ENCODE measurements around the gene SIK2. TPM values are rescaled to one million over a fixed set of nuclear protein-coding genes. Genes with fewer than 3 reads are reported as not detected.

Gene SIK2
- total RNA-seq, 1 experiment from 2014 or later, result 13.9 TPM

GRCh38 chr11:111700162-111700561 is 97.9 kb downstream of the SIK2 start:
- Mint-ChIP-seq H3K36me3 (ENCODE audit: insufficient read depth, unreplicated experiment) (peaks cover 6% of the 10 kb centered on the region), H3K9me3 (ENCODE audit: low read depth, unreplicated experiment) (no peaks in the 10 kb centered on the region), H3K27ac (ENCODE audit: unreplicated experiment) (no peak overlapping the region), H3K4me1 (ENCODE audit: low read depth, unreplicated experiment) (peaks cover 15% of the 10 kb centered on the region), H3K27me3 (ENCODE audit: unreplicated experiment) (no peaks in the 10 kb centered on the region), H3K4me3 (ENCODE audit: low read depth, unreplicated experiment) (no peak overlapping the region)
- CTCF ChIA-PET, result no interaction called here
- no peak for DNase-seq
- TF ChIP-seq, protein P1, sequence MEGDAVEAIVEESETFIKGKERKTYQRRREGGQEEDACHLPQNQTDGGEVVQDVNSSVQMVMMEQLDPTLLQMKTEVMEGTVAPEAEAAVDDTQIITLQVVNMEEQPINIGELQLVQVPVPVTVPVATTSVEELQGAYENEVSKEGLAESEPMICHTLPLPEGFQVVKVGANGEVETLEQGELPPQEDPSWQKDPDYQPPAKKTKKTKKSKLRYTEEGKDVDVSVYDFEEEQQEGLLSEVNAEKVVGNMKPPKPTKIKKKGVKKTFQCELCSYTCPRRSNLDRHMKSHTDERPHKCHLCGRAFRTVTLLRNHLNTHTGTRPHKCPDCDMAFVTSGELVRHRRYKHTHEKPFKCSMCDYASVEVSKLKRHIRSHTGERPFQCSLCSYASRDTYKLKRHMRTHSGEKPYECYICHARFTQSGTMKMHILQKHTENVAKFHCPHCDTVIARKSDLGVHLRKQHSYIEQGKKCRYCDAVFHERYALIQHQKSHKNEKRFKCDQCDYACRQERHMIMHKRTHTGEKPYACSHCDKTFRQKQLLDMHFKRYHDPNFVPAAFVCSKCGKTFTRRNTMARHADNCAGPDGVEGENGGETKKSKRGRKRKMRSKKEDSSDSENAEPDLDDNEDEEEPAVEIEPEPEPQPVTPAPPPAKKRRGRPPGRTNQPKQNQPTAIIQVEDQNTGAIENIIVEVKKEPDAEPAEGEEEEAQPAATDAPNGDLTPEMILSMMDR (IDR thresholded peaks at IDR 0.05; ENCODE audit: unreplicated experiment), result no peak
- intact Hi-C loops (cut with micrococcal nuclease; ENCODE audit: unreplicated experiment), result no loop called here
- BruUV-seq (replicated peaks), result no TSS peak

- BruUV-seq (replicated peaks), result no TSS peak
- DNase-seq, result no peak
- no peak overlapping the region for H3K27ac Mint-ChIP-seq (ENCODE audit: unreplicated experiment)
- H3K9me3 Mint-ChIP-seq (ENCODE audit: low read depth, unreplicated experiment), result no peaks in the 10 kb centered on the region
- no peak overlapping the region for H3K4me3 Mint-ChIP-seq (ENCODE audit: low read depth, unreplicated experiment)
- TF ChIP-seq, protein P1 (IDR thresholded peaks at IDR 0.05; ENCODE audit: unreplicated experiment), result no peak
- intact Hi-C loops (cut with micrococcal nuclease; ENCODE audit: unreplicated experiment), result no loop called here
- peaks cover 15% of the 10 kb centered on the region for H3K4me1 Mint-ChIP-seq (ENCODE audit: low read depth, unreplicated experiment)
- CTCF ChIA-PET, result no interaction called here
- peaks cover 9% of the 10 kb centered on the region for H3K36me3 Mint-ChIP-seq (ENCODE audit: insufficient read depth, unreplicated experiment)
- H3K27me3 Mint-ChIP-seq (ENCODE audit: unreplicated experiment), result no peaks in the 10 kb centered on the region
Observed at GRCh38 chr11:111702623-111703022, 100.4 kb downstream of the SIK2 start.

DNA sequence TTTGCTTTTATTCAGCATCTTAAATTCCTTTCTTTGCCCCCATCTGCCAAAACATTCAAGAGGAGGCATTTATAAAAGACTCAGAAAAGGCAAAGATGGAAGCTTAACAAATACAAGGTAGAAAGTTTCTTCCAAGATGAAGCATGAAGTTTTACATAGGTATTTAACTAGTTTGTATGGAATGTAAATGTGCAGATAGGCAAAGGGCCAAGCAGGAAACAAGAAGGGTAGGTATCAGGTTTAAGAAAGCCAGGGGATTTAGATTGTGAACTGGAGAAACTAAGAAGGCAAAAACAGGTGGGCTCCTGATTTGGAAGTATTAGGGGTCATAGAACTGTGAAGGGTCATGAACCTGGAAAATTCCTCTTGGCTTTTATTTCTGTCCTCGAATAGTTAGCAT is 101.3 kb downstream of the SIK2 start:
- H3K27ac Mint-ChIP-seq (ENCODE audit: unreplicated experiment), result peak overlapping the region; percentile 65
- no peaks in the 10 kb centered on the region for H3K9me3 Mint-ChIP-seq (ENCODE audit: low read depth, unreplicated experiment)
- no peak for DNase-seq
- H3K4me3 Mint-ChIP-seq (ENCODE audit: low read depth, unreplicated experiment), result no peak overlapping the region
- no peaks in the 10 kb centered on the region for H3K27me3 Mint-ChIP-seq (ENCODE audit: unreplicated experiment)
- peaks cover 15% of the 10 kb centered on the region for H3K4me1 Mint-ChIP-seq (ENCODE audit: low read depth, unreplicated experiment)
- peaks cover 9% of the 10 kb centered on the region for H3K36me3 Mint-ChIP-seq (ENCODE audit: insufficient read depth, unreplicated experiment)
- intact Hi-C loops (cut with micrococcal nuclease; ENCODE audit: unreplicated experiment), result no loop called here
- CTCF ChIA-PET, result no interaction called here
- TF ChIP-seq, protein P1 (IDR thresholded peaks at IDR 0.05; ENCODE audit: unreplicated experiment), result no peak
- no TSS peak for BruUV-seq (replicated peaks)

DNA sequence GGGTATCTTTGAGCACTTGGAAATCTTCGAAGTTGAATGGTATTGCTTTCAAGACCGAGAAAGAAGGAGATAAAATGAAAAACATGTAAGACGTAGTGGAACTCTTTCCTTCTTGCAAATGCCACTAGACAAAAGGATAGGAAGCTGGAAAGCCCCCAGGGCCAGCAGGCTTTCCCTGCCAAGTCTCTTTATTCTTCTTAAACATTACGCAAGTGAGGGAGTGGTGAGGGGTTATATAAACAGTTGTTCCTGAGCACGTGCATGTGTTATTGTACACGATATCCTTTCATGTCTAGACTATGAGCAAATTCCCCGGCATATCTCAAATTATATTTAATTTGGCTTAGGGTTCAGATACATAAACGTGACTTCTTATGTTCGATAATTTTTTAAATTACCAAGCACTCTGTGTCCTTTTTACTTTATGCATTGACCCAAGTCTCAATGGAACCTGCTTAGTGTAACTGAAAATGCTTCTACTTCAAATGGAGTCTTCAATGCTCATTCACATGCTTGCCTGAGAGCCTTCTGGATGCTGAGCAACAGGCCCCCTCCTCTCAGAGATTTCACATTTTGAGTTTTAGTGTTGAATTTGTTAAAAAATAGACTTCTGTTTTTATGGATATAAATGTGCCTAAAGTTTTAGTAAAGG is 104.9 kb downstream of the SIK2 start:
- CTCF ChIA-PET, result interaction anchor here (0.6 kb wide), 1 partner anchor 57 kb away, joined by 3 read pairs; no protein-coding TSS in a partner anchor
- Mint-ChIP-seq H3K27me3 (ENCODE audit: unreplicated experiment) (no peaks in the 10 kb centered on the region), H3K27ac (ENCODE audit: unreplicated experiment) (no peak overlapping the region), H3K36me3 (ENCODE audit: insufficient read depth, unreplicated experiment) (peaks cover 17% of the 10 kb centered on the region), H3K4me1 (ENCODE audit: low read depth, unreplicated experiment) (peaks cover 15% of the 10 kb centered on the region), H3K9me3 (ENCODE audit: low read depth, unreplicated experiment) (no peaks in the 10 kb centered on the region), H3K4me3 (ENCODE audit: low read depth, unreplicated experiment) (no peak overlapping the region)
- no TSS peak for BruUV-seq (replicated peaks)
- intact Hi-C loops (cut with micrococcal nuclease; ENCODE audit: unreplicated experiment), result loop anchor here (5.0 kb wide), 1 partner anchor 100 kb away; no protein-coding TSS in a partner anchor
- TF ChIP-seq, protein P1 (IDR thresholded peaks at IDR 0.05; ENCODE audit: unreplicated experiment), result no peak
- peak; percentile 31 for DNase-seq

All from Calu3 (cell line).